OCI-LY7 (cell line): ENCODE data around the gene CELF1.

ENCODE experiments used
- EZH2phosphoT487 ChIP-seq: fragments of 200-600 bp; sonication (generic); IDR thresholded peaks from 2 replicates; pipeline ENCODE4 v1.6.1; 2018; ENCODE audit warnings: low read depth, borderline replicate concordance, mild to moderate bottlenecking, mixed run types, antibody characterized with exemption, low read length, moderate library complexity, mixed read lengths
- TF ChIP-seq, protein P1 (sequence below): fragments of 200-600 bp; sonication (generic); conservative IDR thresholded peaks from 2 replicates; pipeline ENCODE4 v1.5.1; 2014; ENCODE audit warnings: mild to moderate bottlenecking, antibody characterized with exemption, low read length, moderate library complexity, mixed read lengths

DNA sequence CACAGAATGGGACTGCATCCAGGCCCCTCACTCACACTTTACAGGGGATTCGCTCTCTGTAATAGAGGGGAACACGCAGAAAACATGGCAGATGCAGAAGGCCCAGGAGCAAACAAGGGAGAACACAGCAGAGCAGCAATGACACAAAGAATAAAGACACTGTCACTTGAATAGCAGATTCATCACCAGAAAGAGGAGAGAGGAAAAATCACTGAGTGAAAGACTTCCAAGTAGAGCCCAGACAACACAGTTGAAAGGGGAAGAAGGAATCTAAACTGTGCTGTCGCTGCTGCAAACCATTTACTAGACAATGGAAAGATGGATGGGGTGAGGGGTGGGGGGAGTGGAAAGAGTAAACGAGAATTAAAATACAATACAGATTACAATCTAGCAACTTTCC, 75.2 kb downstream of the CELF1 start:
- TF ChIP-seq, protein P1, sequence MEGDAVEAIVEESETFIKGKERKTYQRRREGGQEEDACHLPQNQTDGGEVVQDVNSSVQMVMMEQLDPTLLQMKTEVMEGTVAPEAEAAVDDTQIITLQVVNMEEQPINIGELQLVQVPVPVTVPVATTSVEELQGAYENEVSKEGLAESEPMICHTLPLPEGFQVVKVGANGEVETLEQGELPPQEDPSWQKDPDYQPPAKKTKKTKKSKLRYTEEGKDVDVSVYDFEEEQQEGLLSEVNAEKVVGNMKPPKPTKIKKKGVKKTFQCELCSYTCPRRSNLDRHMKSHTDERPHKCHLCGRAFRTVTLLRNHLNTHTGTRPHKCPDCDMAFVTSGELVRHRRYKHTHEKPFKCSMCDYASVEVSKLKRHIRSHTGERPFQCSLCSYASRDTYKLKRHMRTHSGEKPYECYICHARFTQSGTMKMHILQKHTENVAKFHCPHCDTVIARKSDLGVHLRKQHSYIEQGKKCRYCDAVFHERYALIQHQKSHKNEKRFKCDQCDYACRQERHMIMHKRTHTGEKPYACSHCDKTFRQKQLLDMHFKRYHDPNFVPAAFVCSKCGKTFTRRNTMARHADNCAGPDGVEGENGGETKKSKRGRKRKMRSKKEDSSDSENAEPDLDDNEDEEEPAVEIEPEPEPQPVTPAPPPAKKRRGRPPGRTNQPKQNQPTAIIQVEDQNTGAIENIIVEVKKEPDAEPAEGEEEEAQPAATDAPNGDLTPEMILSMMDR = no peak
- TF ChIP-seq EZH2phosphoT487 = no peak
